HepG2 (cell line): Measurements from ENCODE around the gene SRCAP. TPM values are rescaled to one million over a fixed set of nuclear protein-coding genes. Genes with fewer than 3 reads are reported as not detected.

Experiments used
- AHDC1 ChIP-seq: sonication (generic); formaldehyde crosslinking; IDR thresholded peaks from 2 replicates; pipeline ENCODE4 v1.5.1; 2020; ENCODE audit warnings: mild to moderate bottlenecking, missing genetic modification reagents, borderline replicate concordance
- CEBPZ ChIP-seq: IDR thresholded peaks from 2 replicates; pipeline ENCODE4 v1.6.1; 2012; ENCODE audit warnings: low read length, improper control_type of control experiment
- NCOA1 ChIP-seq: sonication (generic); formaldehyde crosslinking; IDR thresholded peaks from 2 replicates; pipeline ENCODE4 v1.9.0; 2021; ENCODE audit warnings: missing genetic modification reagents
- PTBP1 ChIP-seq: fragments of 200-400 bp; formaldehyde crosslinking; IDR thresholded peaks from 2 replicates; pipeline ENCODE4 v1.6.1; 2018; ENCODE audit warnings: low read length, low read depth; ENCODE audit not compliant: poor library complexity, severe bottlenecking
- REL ChIP-seq: sonication (generic); formaldehyde crosslinking; conservative IDR thresholded peaks from 2 replicates; pipeline ENCODE4 v1.8.0; 2022; ENCODE audit warnings: mild to moderate bottlenecking, missing genetic modification reagents, moderate library complexity
- USF2 ChIP-seq, 2 experiments: sonication (generic) in 1 of 2; formaldehyde crosslinking in 1 of 2; IDR thresholded peaks; 2 replicates each; pipeline versions ENCODE4 v1.5.1 to v1.6.1; 2011 to 2020; ENCODE audit warnings: borderline replicate concordance in 1 of 2, low read depth in 1 of 2, low read length in 1 of 2, mild to moderate bottlenecking in 1 of 2, missing genetic modification reagents in 1 of 2, moderate library complexity in 1 of 2
- ZNF530 ChIP-seq: sonication (generic); formaldehyde crosslinking; IDR thresholded peaks from 2 replicates; pipeline ENCODE4 v1.5.0; 2020; ENCODE audit warnings: low read depth, mild to moderate bottlenecking, missing genetic modification reagents
- ZNF556 ChIP-seq: sonication (generic); formaldehyde crosslinking; IDR thresholded peaks from 2 replicates; pipeline ENCODE4 v1.4.0; 2020; ENCODE audit warnings: mild to moderate bottlenecking, missing genetic modification reagents, borderline replicate concordance
- ZNF75D ChIP-seq: sonication (generic); formaldehyde crosslinking; IDR thresholded peaks from 2 replicates; pipeline ENCODE4 v1.8.1; 2023; ENCODE audit warnings: missing genetic modification reagents, mild to moderate bottlenecking, borderline replicate concordance
- ZNF841 ChIP-seq: sonication (generic); formaldehyde crosslinking; IDR thresholded peaks from 2 replicates; pipeline ENCODE4 v1.8.1; 2023; ENCODE audit warnings: missing genetic modification reagents, borderline replicate concordance
- polyA plus RNA-seq, 8 experiments: library from polyadenylated mRNA; depleted of rRNA in 3 of 8; stranded (reverse) in 7 of 8; unstranded in 1 of 8; fragments of >200 nt; fragmentation: Illumina TruSeq in 4 of 8; extraction: Trizol in 4 of 8; gene quantifications; 2 replicates each; pipeline versions ENCODE4 v1.2.1 to v1.2.3, GENCODE V29; 2011 to 2016; ENCODE audit warnings: low read depth in 4 of 8, missing spikeins in 1 of 8, mixed read lengths in 1 of 8; ENCODE audit not compliant: insufficient read depth in 1 of 8
- total RNA-seq, 5 experiments: library from RNA; depleted of rRNA; stranded (reverse); fragments of >200 nt; fragmentation: Illumina TruSeq; extraction: Trizol; gene quantifications; 2 replicates each; pipeline ENCODE4 v1.2.3, GENCODE V29; 2016; ENCODE audit warnings: low read depth in 1 of 5

SRCAP gene
- total and polyA plus RNA-seq, 2 of the 13 experiments (the other 11 are each of a cell fraction or from before 2014, with no cell fraction given) = 4.9 to 9.0 TPM

- TF ChIP-seq AHDC1 (CRISPR knock-in tag) = no peak; the same call in 1 of the 2 replicates
- 0 out of 2 replicates have a peak, but pooled peaks have one; percentile 69 for TF ChIP-seq REL (CRISPR knock-in tag)
- peak; percentile 74 for TF ChIP-seq PTBP1
- no peak for TF ChIP-seq ZNF530 (CRISPR knock-in tag)
- TF ChIP-seq ZNF75D (CRISPR knock-in tag) = no peak
- TF ChIP-seq CEBPZ = no peak
- TF ChIP-seq NCOA1 (CRISPR knock-in tag) = peak; percentile 83; the same call in 1 of the 2 replicates
- TF ChIP-seq USF2 (IDR thresholded peaks at IDR 0.05; ENCODE audit: low read depth, low read length) = no peak
- no peak for TF ChIP-seq USF2 (CRISPR knock-in tag; IDR thresholded peaks at IDR 0.05; ENCODE audit: borderline replicate concordance)
- no peak for TF ChIP-seq ZNF841 (CRISPR knock-in tag)
- TF ChIP-seq ZNF556 = no peak
These were observed 63.2 kb downstream of the SRCAP start, which contains the start of the genes CFAP119 and RNF40 (continued) for GRCh38 chr16:30761928-30762902.
